HepG2 (cell line): ENCODE data around the gene ZNF384. TPM values are rescaled to one million over a fixed set of nuclear protein-coding genes. Genes with fewer than 3 reads are reported as not detected.

Source experiments
- ATAC-seq: fragments of 200-7000 bp; cut with Tn5 transposase; 3 replicates; pipeline ENCODE4 v1.9.1; 2020; ENCODE audit warnings: mild to moderate bottlenecking, moderate library complexity
- BruUV-seq: library from RNA; stranded (reverse); fragments of 400-500 nt; replicated peaks from 2 replicates; lab custom pipeline; 2021; lab: Mats Ljungman, UMichigan
- CTCF ChIA-PET: fragments of 300-600 bp; formaldehyde crosslinking; extraction: SDS; loops from one replicate; lab custom pipeline; 2021; ENCODE audit warnings: low total read pairs, inconsistent platforms, low intra/inter-chr PET ratio; lab: Yijun Ruan, JAX
- POLR2A ChIA-PET: fragments of 350-600 bp; sonication (Branson Sonifier 250); formaldehyde crosslinking; loops from one replicate; lab custom pipeline; 2020; ENCODE audit warnings: antibody characterized with exemption, inconsistent platforms; lab: Yijun Ruan, JAX
- DNase-seq: peaks from one replicate; pipeline ENCODE4 v3.0.0-alpha.2; 2015; ENCODE audit warnings: low spot score
- FAIRE-seq: peaks from 3 replicates; lab custom pipeline; 2011; peaks lifted over from hg19 to GRCh38; lab: Jason Lieb, UNC
- H2AFZ ChIP-seq: one replicate; pipeline ENCODE4 v1.6.1; 2011; ENCODE audit warnings: low read length, inconsistent platforms
- H3K27ac ChIP-seq: fragments of 300-600 bp; 3 replicates; pipeline ENCODE4 v1.8.0; 2011; ENCODE audit warnings: mixed run types, mild to moderate bottlenecking, mixed read lengths, low read length, inconsistent platforms; ENCODE audit not compliant: insufficient read depth; ENCODE audit errors: extremely low read length
- H3K27me3 ChIP-seq, 2 experiments: fragments of 200-600 bp in 1 of 2; 2 replicates in 1 of 2; 3 replicates in 1 of 2; pipeline versions ENCODE4 v1.6.0 to v1.8.0; 2011; ENCODE audit warnings: low read length in 2 of 2, mild to moderate bottlenecking in 2 of 2, moderate library complexity in 2 of 2, inconsistent platforms in 1 of 2; ENCODE audit not compliant: insufficient read depth in 2 of 2, control insufficient read depth in 1 of 2
- H3K36me3 ChIP-seq, 2 experiments: fragments of 200-600 bp in 1 of 2; replicated peaks in 1 of 2; 2 replicates in 1 of 2; 3 replicates in 1 of 2; pipeline versions ENCODE4 v1.5.1 to v1.8.0; 2011; ENCODE audit warnings: low read length in 2 of 2, inconsistent platforms in 1 of 2; ENCODE audit not compliant: insufficient read depth in 2 of 2, control insufficient read depth in 1 of 2
- H3K4me1 ChIP-seq: 2 replicates; pipeline ENCODE4 v1.5.1; 2012; ENCODE audit warnings: low read length, inconsistent platforms; ENCODE audit not compliant: insufficient read depth
- H3K4me2 ChIP-seq: 2 replicates; pipeline ENCODE4 v1.6.0; 2011; ENCODE audit warnings: low read depth, low read length, inconsistent platforms
- H3K4me3 ChIP-seq, 3 experiments: fragments of 200-600 bp in 1 of 3; sonication (generic), shearing (Covaris generic) in 1 of 3; replicated peaks in 1 of 3; 2 replicates each; pipeline ENCODE4 v1.5.1; 2011 to 2016; ENCODE audit warnings: low read length in 3 of 3, inconsistent platforms in 2 of 3, low read depth in 2 of 3, mild to moderate bottlenecking in 2 of 3, control low read depth in 1 of 3, mixed read lengths in 1 of 3; ENCODE audit not compliant: insufficient read depth in 1 of 3
- H3K79me2 ChIP-seq: one replicate; pipeline ENCODE4 v1.6.1; 2011; ENCODE audit warnings: low read length, inconsistent platforms; ENCODE audit not compliant: insufficient read depth
- H3K9ac ChIP-seq: 2 replicates; pipeline ENCODE4 v1.6.0; 2011; ENCODE audit warnings: mild to moderate bottlenecking, low read depth, low read length, inconsistent platforms; ENCODE audit not compliant: insufficient read depth
- H3K9me3 ChIP-seq: 2 replicates; pipeline ENCODE4 v1.5.1; 2012; ENCODE audit warnings: mild to moderate bottlenecking, low read length
- H4K20me1 ChIP-seq: 2 replicates; pipeline ENCODE4 v1.6.0; 2011; ENCODE audit warnings: inconsistent platforms, mild to moderate bottlenecking, low read length, moderate library complexity; ENCODE audit not compliant: insufficient read depth
- FOXJ3 ChIP-seq: sonication (generic); formaldehyde crosslinking; IDR thresholded peaks from 2 replicates; pipeline ENCODE4 v1.4.0; 2020; ENCODE audit warnings: missing genetic modification reagents, mild to moderate bottlenecking, borderline replicate concordance
- HIVEP1 ChIP-seq: sonication (generic); formaldehyde crosslinking; IDR thresholded peaks from 2 replicates; pipeline ENCODE4 v1.4.0; 2020; ENCODE audit warnings: mild to moderate bottlenecking, missing genetic modification reagents
- STAG1 ChIP-seq: sonication (generic); formaldehyde crosslinking; IDR thresholded peaks from 2 replicates; pipeline ENCODE4 v1.4.0; 2020; ENCODE audit warnings: missing genetic modification reagents
- SUZ12 ChIP-seq: fragments of 150-350 bp; IDR thresholded peaks from 2 replicates; pipeline ENCODE4 v1.6.1; 2014; ENCODE audit warnings: low read depth, low read length
- THAP11 ChIP-seq: IDR thresholded peaks from 2 replicates; pipeline ENCODE4 v1.6.1; 2016; ENCODE audit warnings: missing biosample characterization, missing genetic modification reagents
- TMF1 ChIP-seq: sonication (generic); formaldehyde crosslinking; IDR thresholded peaks from 2 replicates; pipeline ENCODE4 v1.8.1; 2022; ENCODE audit warnings: low read depth, missing genetic modification reagents
- ZKSCAN5 ChIP-seq: sonication (generic); formaldehyde crosslinking; IDR thresholded peaks from 2 replicates; pipeline ENCODE4 v1.5.1; 2020; ENCODE audit warnings: mild to moderate bottlenecking, missing genetic modification reagents
- ZNF256 ChIP-seq: sonication (generic); formaldehyde crosslinking; conservative IDR thresholded peaks from 2 replicates; pipeline ENCODE4 v1.4.0; 2020; ENCODE audit warnings: missing genetic modification reagents
- ZNF720 ChIP-seq: sonication (generic); formaldehyde crosslinking; IDR thresholded peaks from 2 replicates; pipeline ENCODE4 v1.4.0; 2020; ENCODE audit warnings: missing genetic modification reagents
- ZNF781 ChIP-seq: sonication (generic); formaldehyde crosslinking; IDR thresholded peaks from 2 replicates; pipeline ENCODE4 v1.5.1; 2020; ENCODE audit warnings: borderline replicate concordance, mild to moderate bottlenecking, missing genetic modification reagents; ENCODE audit errors: not compliant biosample characterization
- ZNF891 ChIP-seq: sonication (generic); formaldehyde crosslinking; IDR thresholded peaks from 2 replicates; pipeline ENCODE4 v1.5.0; 2020; ENCODE audit warnings: mild to moderate bottlenecking, missing genetic modification reagents
- WGBS: methylation state at CpG from one replicate; pipeline ENCODE4 v1.1.6; 2017; ENCODE audit warnings: low lambda C conversion rate; 5-methylcytosine and 5-hydroxymethylcytosine counted together
- in situ Hi-C: cut with HindIII; loops from 2 replicates; pipeline ENCODE4 v1.10.0; 2017; ENCODE audit warnings: low pct_unique_long_range_greater_than_20kb; ENCODE audit not compliant: extremely low pct_ligation_motif_present
- intact Hi-C: fragments of 100-400 bp; cut with micrococcal nuclease; formaldehyde crosslinking; loops from one replicate; pipeline ENCODE4 v1.10.0; 2022; ENCODE audit not compliant: unreplicated experiment
- polyA plus RNA-seq, 8 experiments: library from polyadenylated mRNA; depleted of rRNA in 3 of 8; stranded (reverse) in 7 of 8; unstranded in 1 of 8; fragments of >200 nt; fragmentation: Illumina TruSeq in 4 of 8; extraction: Trizol in 4 of 8; gene quantifications; 2 replicates each; pipeline versions ENCODE4 v1.2.1 to v1.2.3, GENCODE V29; 2011 to 2016; ENCODE audit warnings: low read depth in 4 of 8, missing spikeins in 1 of 8, mixed read lengths in 1 of 8; ENCODE audit not compliant: insufficient read depth in 1 of 8
- total RNA-seq, 5 experiments: library from RNA; depleted of rRNA; stranded (reverse); fragments of >200 nt; fragmentation: Illumina TruSeq; extraction: Trizol; gene quantifications; 2 replicates each; pipeline ENCODE4 v1.2.3, GENCODE V29; 2016; ENCODE audit warnings: low read depth in 1 of 5
- TF ChIP-seq, protein P1 (sequence below): sonication (generic); formaldehyde crosslinking; IDR thresholded peaks from 2 replicates; pipeline ENCODE4 v1.4.0; 2020; ENCODE audit warnings: low read depth, missing genetic modification reagents
- TF ChIP-seq, protein P2 (sequence below): sonication (generic); formaldehyde crosslinking; IDR thresholded peaks from 2 replicates; pipeline ENCODE4 v1.5.0; 2020; ENCODE audit warnings: missing genetic modification reagents
- TF ChIP-seq, protein P3 (sequence below): sonication (generic); formaldehyde crosslinking; IDR thresholded peaks from 2 replicates; pipeline ENCODE4 v1.5.1; 2020; ENCODE audit warnings: mild to moderate bottlenecking, missing genetic modification reagents, borderline replicate concordance

Gene ZNF384
- total and polyA plus RNA-seq, 2 of the 13 experiments (the other 11 are each of a cell fraction or from before 2014, with no cell fraction given): 23.6 to 55.3 TPM

DNA sequence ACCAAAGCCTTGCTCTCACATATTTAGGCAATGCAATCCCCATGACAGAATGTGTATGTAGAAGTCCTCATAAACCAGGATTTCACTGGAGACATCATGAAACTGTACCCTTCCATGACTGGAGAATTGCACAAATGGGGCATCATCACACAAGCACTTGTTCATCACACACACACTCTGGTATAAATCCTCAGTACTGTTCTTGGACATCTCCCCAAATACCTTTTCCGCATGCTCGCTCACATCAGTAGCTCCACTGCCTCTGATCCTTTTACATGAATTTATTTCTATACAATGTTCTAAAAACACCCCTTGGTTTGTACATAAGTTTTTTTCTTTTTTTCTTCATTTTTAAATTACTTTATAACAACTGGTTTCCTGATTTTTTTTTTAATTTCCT is 23.0 kb downstream of the ZNF384 start:
- no peak overlapping the region for H3K4me3 ChIP-seq
- no peak overlapping the region for H3K9ac ChIP-seq
- WGBS: 93% methylated on average over 2 of the region's 2 CpGs
- intact Hi-C loops: no loop called here
- no peak for FAIRE-seq
- no peaks in the 10 kb centered on the region for H3K9me3 ChIP-seq
- POLR2A ChIA-PET: interaction anchor here (2.9 to 3.4 kb wide), 2 partner anchors 23 to 58 kb away, joined by 10 to 19 read pairs; partner anchors contain the start of genes COPS7A and ZNF384
- no peaks in the 10 kb centered on the region for H4K20me1 ChIP-seq
- DNase-seq: no peak
- CTCF ChIA-PET: interaction anchor here (1.9 kb wide), 1 partner anchor 159 kb away, joined by 5 read pairs; no protein-coding TSS in a partner anchor
- H3K4me2 ChIP-seq: no peak overlapping the region
- BruUV-seq: no TSS peak
- H3K36me3 ChIP-seq: peaks cover 11 to 43% of the 10 kb centered on the region in 2 experiments
- in situ Hi-C loops: no loop called here
- peaks cover 7% of the 10 kb centered on the region for H3K79me2 ChIP-seq
- H3K27me3 ChIP-seq: no peaks in the 10 kb centered on the region; a peak in 1 of 5 replicates
- ATAC-seq: no peak
- no peak overlapping the region for H2AFZ ChIP-seq
- no peak overlapping the region for H3K27ac ChIP-seq
- H3K4me1 ChIP-seq: peaks cover 18% of the 10 kb centered on the region
- TF ChIP-seq, protein P1, sequence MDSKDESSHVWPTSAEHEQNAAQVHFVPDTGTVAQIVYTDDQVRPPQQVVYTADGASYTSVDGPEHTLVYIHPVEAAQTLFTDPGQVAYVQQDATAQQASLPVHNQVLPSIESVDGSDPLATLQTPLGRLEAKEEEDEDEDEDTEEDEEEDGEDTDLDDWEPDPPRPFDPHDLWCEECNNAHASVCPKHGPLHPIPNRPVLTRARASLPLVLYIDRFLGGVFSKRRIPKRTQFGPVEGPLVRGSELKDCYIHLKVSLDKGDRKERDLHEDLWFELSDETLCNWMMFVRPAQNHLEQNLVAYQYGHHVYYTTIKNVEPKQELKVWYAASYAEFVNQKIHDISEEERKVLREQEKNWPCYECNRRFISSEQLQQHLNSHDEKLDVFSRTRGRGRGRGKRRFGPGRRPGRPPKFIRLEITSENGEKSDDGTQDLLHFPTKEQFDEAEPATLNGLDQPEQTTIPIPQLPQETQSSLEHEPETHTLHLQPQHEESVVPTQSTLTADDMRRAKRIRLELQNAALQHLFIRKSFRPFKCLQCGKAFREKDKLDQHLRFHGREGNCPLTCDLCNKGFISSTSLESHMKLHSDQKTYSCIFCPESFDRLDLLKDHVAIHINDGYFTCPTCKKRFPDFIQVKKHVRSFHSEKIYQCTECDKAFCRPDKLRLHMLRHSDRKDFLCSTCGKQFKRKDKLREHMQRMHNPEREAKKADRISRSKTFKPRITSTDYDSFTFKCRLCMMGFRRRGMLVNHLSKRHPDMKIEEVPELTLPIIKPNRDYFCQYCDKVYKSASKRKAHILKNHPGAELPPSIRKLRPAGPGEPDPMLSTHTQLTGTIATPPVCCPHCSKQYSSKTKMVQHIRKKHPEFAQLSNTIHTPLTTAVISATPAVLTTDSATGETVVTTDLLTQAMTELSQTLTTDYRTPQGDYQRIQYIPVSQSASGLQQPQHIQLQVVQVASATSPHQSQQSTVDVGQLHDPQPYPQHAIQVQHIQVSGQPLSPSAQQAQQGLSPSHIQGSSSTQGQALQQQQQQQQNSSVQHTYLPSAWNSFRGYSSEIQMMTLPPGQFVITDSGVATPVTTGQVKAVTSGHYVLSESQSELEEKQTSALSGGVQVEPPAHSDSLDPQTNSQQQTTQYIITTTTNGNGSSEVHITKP (CRISPR knock-in tag): no peak
- TF ChIP-seq STAG1 (CRISPR knock-in tag) (no peak), FOXJ3 (no peak), HIVEP1 (CRISPR knock-in tag) (no peak), ZNF256 (no peak), ZNF891 (CRISPR knock-in tag) (no peak), TMF1 (CRISPR knock-in tag) (no peak), THAP11 (CRISPR knock-in tag) (no peak), ZKSCAN5 (CRISPR knock-in tag) (no peak), ZNF720 (CRISPR knock-in tag) (no peak), ZNF781 (CRISPR knock-in tag) (no peak), SUZ12 (no peak)
- TF ChIP-seq, protein P2, sequence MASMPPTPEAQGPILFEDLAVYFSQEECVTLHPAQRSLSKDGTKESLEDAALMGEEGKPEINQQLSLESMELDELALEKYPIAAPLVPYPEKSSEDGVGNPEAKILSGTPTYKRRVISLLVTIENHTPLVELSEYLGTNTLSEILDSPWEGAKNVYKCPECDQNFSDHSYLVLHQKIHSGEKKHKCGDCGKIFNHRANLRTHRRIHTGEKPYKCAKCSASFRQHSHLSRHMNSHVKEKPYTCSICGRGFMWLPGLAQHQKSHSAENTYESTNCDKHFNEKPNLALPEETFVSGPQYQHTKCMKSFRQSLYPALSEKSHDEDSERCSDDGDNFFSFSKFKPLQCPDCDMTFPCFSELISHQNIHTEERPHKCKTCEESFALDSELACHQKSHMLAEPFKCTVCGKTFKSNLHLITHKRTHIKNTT (CRISPR knock-in tag): no peak
- TF ChIP-seq, protein P3, sequence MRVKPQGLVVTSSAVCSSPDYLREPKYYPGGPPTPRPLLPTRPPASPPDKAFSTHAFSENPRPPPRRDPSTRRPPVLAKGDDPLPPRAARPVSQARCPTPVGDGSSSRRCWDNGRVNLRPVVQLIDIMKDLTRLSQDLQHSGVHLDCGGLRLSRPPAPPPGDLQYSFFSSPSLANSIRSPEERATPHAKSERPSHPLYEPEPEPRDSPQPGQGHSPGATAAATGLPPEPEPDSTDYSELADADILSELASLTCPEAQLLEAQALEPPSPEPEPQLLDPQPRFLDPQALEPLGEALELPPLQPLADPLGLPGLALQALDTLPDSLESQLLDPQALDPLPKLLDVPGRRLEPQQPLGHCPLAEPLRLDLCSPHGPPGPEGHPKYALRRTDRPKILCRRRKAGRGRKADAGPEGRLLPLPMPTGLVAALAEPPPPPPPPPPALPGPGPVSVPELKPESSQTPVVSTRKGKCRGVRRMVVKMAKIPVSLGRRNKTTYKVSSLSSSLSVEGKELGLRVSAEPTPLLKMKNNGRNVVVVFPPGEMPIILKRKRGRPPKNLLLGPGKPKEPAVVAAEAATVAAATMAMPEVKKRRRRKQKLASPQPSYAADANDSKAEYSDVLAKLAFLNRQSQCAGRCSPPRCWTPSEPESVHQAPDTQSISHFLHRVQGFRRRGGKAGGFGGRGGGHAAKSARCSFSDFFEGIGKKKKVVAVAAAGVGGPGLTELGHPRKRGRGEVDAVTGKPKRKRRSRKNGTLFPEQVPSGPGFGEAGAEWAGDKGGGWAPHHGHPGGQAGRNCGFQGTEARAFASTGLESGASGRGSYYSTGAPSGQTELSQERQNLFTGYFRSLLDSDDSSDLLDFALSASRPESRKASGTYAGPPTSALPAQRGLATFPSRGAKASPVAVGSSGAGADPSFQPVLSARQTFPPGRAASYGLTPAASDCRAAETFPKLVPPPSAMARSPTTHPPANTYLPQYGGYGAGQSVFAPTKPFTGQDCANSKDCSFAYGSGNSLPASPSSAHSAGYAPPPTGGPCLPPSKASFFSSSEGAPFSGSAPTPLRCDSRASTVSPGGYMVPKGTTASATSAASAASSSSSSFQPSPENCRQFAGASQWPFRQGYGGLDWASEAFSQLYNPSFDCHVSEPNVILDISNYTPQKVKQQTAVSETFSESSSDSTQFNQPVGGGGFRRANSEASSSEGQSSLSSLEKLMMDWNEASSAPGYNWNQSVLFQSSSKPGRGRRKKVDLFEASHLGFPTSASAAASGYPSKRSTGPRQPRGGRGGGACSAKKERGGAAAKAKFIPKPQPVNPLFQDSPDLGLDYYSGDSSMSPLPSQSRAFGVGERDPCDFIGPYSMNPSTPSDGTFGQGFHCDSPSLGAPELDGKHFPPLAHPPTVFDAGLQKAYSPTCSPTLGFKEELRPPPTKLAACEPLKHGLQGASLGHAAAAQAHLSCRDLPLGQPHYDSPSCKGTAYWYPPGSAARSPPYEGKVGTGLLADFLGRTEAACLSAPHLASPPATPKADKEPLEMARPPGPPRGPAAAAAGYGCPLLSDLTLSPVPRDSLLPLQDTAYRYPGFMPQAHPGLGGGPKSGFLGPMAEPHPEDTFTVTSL: no peak
